Pulmonary artery endothelial cell (primary cell): Measurements from ENCODE around the gene CARD16. TPM values are rescaled to one million over a fixed set of nuclear protein-coding genes. Genes with fewer than 3 reads are reported as not detected.

Experiments used
- DNase-seq: peaks from one replicate; pipeline ENCODE4 v3.0.0-alpha.2; 2011; ENCODE audit warnings: low read depth, low spot score
- total RNA-seq: library from RNA; depleted of rRNA; stranded (reverse); fragments of >200 nt; gene quantifications from 2 replicates; pipeline ENCODE4 v1.2.3, GENCODE V29; 2014

Gene CARD16
- total RNA-seq, 1 donor from 2014 or later, result 37.5 TPM

GRCh38 chr11:104997288-104997687 lies 47.8 kb downstream of the CARD16 start:
- no peak for DNase-seq

DNA sequence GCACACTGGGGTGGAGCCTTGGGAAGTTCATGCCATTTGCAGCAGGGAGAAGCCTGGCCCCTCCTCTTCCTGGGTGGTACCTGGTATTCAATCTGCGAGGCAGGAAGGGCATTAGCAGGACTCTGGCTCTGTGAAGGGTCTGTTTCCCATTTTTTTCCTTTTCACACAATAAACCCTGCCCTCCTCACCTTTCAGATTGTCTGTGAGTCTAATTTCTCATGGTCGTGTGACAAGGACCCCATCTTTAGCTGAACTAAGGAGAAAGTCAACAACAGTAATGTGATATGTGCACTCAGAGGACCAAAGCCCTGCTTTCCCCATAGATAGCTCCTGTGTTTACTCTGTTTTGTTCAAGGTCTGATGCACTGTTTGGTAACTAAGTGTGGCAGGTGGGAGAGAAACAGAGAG lies 50.1 kb downstream of the CARD16 start:
- DNase-seq, result no peak

DNA sequence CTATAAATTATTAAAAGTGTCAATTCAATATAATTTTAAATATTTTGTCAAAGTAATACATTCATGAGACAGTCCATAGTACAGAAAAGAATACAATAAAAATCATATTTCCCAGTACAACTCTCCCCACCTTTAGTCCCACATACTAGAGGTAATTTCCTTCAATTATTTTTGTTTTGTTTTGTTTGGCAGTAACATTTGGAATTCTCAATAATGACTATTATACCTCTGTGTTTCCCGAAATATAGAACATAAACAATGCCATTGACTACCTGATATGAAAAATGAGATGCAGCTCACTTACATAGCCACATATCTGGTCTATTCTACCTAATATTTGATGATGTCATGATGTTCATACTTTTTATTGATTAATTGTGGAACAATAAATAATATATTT lies 52.4 kb downstream of the CARD16 start:
- DNase-seq, result no peak

DNA sequence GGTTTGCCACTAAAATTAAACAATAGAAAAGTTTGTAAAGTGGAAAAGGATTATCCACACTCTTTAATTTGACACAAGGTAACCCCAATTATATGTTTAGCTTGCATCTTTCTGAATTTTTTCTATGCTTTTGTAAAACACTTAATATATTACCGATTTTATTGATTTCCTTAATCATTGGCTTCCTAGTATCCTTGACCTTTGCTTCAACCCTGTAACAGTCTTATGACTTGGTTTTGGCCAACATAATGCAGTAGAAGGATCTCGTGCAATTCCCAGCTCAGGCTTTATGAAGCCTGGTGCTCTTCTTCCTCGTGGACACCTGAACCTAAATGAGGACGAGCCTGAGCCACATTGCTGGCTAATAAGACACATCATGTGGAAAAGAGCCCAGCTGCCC lies 53.1 kb downstream of the CARD16 start:
- no peak for DNase-seq

Other genes starting within 250 kb of the CARD16 start
- 1.3 and 1.7 TPM in 2 replicates for gene CASP12, start 146.9 kb downstream of the CARD16 start, total RNA-seq
- gene CASP4, start 76.8 kb downstream of the CARD16 start, total RNA-seq, result 180 and 192 TPM in 2 replicates
- not detected in 2 replicates for gene CASP5, start 22.2 kb downstream of the CARD16 start, total RNA-seq
- gene CASP1, start 10.2 kb downstream of the CARD16 start, total RNA-seq, result 6.7 and 47.4 TPM in 2 replicates
- gene CARD18, start 94.4 kb upstream of the CARD16 start, total RNA-seq, result not detected in 2 replicates